Measurements from ENCODE around the gene NECTIN3. TPM values are rescaled to one million over a fixed set of nuclear protein-coding genes. Genes with fewer than 3 reads are reported as not detected.

The NECTIN3 gene
- total RNA-seq, 1 experiment from 2014 or later: 110 TPM

DNA sequence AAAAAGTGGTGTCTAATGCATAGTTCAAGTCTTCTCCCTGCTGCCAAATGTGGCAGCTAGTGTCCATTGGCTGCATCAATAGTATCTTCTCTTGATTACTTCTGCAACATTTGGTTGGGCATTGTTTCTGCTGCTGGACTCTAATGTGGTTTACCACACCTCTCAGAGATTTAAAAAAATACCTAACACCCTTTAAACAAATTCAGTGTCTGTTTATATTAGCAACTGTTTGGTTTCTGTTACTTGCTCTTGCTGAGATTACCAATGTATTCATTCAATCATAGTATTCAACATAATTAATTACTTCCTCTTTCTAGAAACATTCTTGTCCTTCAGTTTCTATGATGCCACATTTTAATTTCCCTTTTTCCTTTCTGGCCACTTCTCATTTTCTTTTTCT, 20.3 kb upstream of the NECTIN3 start:
- no TSS peak for BruUV-seq (replicated peaks)
- Mint-ChIP-seq H3K36me3 (ENCODE audit: insufficient read depth, unreplicated experiment) (no peaks in the 10 kb centered on the region), H3K9me3 (ENCODE audit: low read depth, unreplicated experiment) (peaks cover 5% of the 10 kb centered on the region), H3K4me1 (ENCODE audit: low read depth, unreplicated experiment) (no peaks in the 10 kb centered on the region), H3K27me3 (ENCODE audit: unreplicated experiment) (no peaks in the 10 kb centered on the region), H3K27ac (ENCODE audit: unreplicated experiment) (no peak overlapping the region), H3K4me3 (ENCODE audit: low read depth, unreplicated experiment) (no peak overlapping the region)
- CTCF ChIA-PET: no interaction called here
- intact Hi-C loops (cut with micrococcal nuclease; ENCODE audit: unreplicated experiment): no loop called here
- DNase-seq: no peak
- TF ChIP-seq, protein P1, sequence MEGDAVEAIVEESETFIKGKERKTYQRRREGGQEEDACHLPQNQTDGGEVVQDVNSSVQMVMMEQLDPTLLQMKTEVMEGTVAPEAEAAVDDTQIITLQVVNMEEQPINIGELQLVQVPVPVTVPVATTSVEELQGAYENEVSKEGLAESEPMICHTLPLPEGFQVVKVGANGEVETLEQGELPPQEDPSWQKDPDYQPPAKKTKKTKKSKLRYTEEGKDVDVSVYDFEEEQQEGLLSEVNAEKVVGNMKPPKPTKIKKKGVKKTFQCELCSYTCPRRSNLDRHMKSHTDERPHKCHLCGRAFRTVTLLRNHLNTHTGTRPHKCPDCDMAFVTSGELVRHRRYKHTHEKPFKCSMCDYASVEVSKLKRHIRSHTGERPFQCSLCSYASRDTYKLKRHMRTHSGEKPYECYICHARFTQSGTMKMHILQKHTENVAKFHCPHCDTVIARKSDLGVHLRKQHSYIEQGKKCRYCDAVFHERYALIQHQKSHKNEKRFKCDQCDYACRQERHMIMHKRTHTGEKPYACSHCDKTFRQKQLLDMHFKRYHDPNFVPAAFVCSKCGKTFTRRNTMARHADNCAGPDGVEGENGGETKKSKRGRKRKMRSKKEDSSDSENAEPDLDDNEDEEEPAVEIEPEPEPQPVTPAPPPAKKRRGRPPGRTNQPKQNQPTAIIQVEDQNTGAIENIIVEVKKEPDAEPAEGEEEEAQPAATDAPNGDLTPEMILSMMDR (IDR thresholded peaks at IDR 0.05; ENCODE audit: unreplicated experiment): no peak

DNA sequence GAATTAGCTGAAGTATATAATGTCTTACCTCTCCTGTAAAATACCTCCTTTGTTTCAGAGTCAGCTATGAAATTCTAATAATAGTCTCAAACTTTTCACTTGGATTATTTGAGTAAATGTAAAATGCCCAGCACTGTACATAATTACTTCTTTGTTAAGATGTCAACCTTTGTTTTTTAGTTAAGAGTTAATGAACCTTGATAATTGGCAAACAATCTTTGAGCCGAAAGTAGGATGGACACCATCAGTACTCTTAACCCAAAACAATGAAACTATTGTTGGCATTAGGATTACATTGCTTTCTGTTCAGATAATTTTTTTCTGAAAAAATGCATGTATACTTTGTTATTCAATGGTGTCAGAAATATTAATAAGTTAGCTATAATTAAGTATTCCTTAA, 3.0 kb upstream of the NECTIN3 start:
- Mint-ChIP-seq H3K36me3 (ENCODE audit: insufficient read depth, unreplicated experiment) (peaks cover 39% of the 10 kb centered on the region), H3K4me3 (ENCODE audit: low read depth, unreplicated experiment) (no peak overlapping the region), H3K27me3 (ENCODE audit: unreplicated experiment) (no peaks in the 10 kb centered on the region), H3K27ac (ENCODE audit: unreplicated experiment) (no peak overlapping the region), H3K4me1 (ENCODE audit: low read depth, unreplicated experiment) (peaks cover 12% of the 10 kb centered on the region), H3K9me3 (ENCODE audit: low read depth, unreplicated experiment) (no peaks in the 10 kb centered on the region)
- intact Hi-C loops (cut with micrococcal nuclease; ENCODE audit: unreplicated experiment): no loop called here
- no TSS peak for BruUV-seq (replicated peaks)
- CTCF ChIA-PET: interaction anchor here (1.6 kb wide), 1 partner anchor 9 kb away, joined by 5 read pairs; no protein-coding TSS in a partner anchor
- TF ChIP-seq, protein P1 (IDR thresholded peaks at IDR 0.05; ENCODE audit: unreplicated experiment): no peak
- no peak for DNase-seq

DNA sequence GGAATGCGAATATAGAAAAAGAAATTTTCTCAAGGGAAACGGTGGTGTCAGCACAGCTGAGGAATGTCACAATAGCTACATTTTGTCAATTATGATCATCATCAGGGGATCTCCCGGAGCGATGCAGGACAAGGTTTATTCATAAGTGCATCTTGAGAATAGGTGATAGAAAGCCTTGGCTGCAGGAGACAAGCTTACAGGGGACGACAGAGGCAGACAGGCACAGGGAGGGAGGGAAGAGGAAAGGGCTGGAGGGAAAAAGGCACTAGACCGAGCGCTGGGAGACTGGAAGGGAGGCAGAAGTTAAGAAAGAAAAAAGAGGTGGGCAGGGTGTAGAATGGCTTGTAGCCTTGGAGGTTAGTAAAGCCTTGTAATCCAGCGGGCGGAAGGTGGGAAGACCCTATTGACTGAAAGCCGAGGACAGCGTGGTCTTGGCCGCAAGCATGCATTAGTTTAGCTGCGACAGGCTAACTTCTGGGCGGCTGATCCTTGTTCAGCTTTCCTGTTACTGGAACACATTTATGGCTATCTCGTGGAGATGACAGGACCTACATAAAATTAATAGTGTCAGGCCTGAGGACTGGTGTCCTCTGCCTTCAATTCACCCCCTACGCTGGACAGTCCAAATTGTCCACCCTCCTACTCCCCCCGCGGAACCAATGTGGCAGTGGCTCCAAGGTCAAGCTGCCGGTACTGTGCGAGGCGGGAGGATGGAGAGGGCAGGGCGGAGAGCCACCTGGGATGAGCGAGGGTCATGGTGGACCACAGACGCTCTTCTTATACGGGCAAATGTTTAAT, 1.4 kb upstream of the NECTIN3 start:
- Mint-ChIP-seq H3K4me3 (ENCODE audit: low read depth, unreplicated experiment) (peak overlapping the region; percentile 86), H3K36me3 (ENCODE audit: insufficient read depth, unreplicated experiment) (peaks cover 54% of the 10 kb centered on the region), H3K27ac (ENCODE audit: unreplicated experiment) (peak overlapping the region; percentile 89), H3K4me1 (ENCODE audit: low read depth, unreplicated experiment) (peaks cover 12% of the 10 kb centered on the region), H3K27me3 (ENCODE audit: unreplicated experiment) (no peaks in the 10 kb centered on the region), H3K9me3 (ENCODE audit: low read depth, unreplicated experiment) (no peaks in the 10 kb centered on the region)
- TF ChIP-seq, protein P1 (IDR thresholded peaks at IDR 0.05; ENCODE audit: unreplicated experiment): no peak
- BruUV-seq (replicated peaks): TSS peak; percentile 28
- CTCF ChIA-PET: interaction anchor here (0.6 to 1.4 kb wide), 2 partner anchors 487 to 509 kb away, joined by 3 read pairs; no protein-coding TSS in a partner anchor
- peak; percentile 18 for DNase-seq
- intact Hi-C loops (cut with micrococcal nuclease; ENCODE audit: unreplicated experiment): loop anchor here (1.0 to 10.0 kb wide), 7 partner anchors 298 to 1265 kb away; no protein-coding TSS in a partner anchor

DNA sequence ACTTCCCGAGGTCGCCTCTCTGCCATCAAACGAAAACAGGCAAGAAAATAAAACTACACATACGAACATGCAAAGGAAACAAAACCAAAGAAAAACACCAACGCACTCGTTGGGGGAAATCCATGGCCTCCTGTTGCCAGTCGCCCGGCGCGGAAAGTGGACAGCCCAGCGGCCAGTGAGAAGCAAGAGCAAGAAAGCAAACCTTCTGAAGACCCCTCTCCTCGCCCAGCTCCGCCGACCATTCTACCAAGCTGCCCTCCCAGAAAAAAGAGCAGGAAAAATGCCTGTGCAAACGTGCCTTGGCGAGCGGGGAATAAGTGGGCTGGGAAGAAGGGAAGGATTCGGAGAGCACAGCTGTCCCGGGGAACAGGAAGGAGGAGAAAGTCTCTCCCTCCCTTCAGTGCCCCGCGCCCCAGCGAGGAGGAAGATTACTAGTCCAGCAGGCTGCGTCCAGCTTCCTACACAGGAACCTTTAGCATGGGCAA, 802 bp upstream of the NECTIN3 start:
- Mint-ChIP-seq H3K9me3 (ENCODE audit: low read depth, unreplicated experiment) (no peaks in the 10 kb centered on the region), H3K4me1 (ENCODE audit: low read depth, unreplicated experiment) (peaks cover 12% of the 10 kb centered on the region), H3K36me3 (ENCODE audit: insufficient read depth, unreplicated experiment) (peaks cover 60% of the 10 kb centered on the region), H3K4me3 (ENCODE audit: low read depth, unreplicated experiment) (peak overlapping the region; percentile 86), H3K27ac (ENCODE audit: unreplicated experiment) (peak overlapping the region; percentile 89), H3K27me3 (ENCODE audit: unreplicated experiment) (no peaks in the 10 kb centered on the region)
- no peak for DNase-seq
- TF ChIP-seq, protein P1 (IDR thresholded peaks at IDR 0.05; ENCODE audit: unreplicated experiment): no peak
- intact Hi-C loops (cut with micrococcal nuclease; ENCODE audit: unreplicated experiment): loop anchor here (5.0 to 10.0 kb wide), 6 partner anchors 299 to 1266 kb away; no protein-coding TSS in a partner anchor
- CTCF ChIA-PET: interaction anchor here (0.6 to 1.4 kb wide), 2 partner anchors 488 to 508 kb away, joined by 3 read pairs; no protein-coding TSS in a partner anchor
- no TSS peak for BruUV-seq (replicated peaks)
